Measurements from ENCODE around the gene MAN2C1. TPM values are rescaled to one million over a fixed set of nuclear protein-coding genes. Genes with fewer than 3 reads are reported as not detected.
"Not testable (repeated sequence)": the region's sequence is repeated elsewhere in the genome, so short reads cannot be mapped to it uniquely, and the experiment has no call there.

MAN2C1 gene
- total and polyA plus RNA-seq, 9 of the 15 experiments (the other 6 are each of a cell fraction or from before 2014, with no cell fraction given): 2.0 to 141 (median 39.9) TPM

- 88% methylated on average over 8 of the region's 8 CpGs for WGBS (ENCODE audit: insufficient coverage, low coverage, missing lambda C conversion rate)
- ATAC-seq; H3K9me3 ChIP-seq (replicated peaks; ENCODE audit: control insufficient read depth, insufficient read depth, low read depth, low read length); H2AFZ ChIP-seq (ENCODE audit: low read depth, low read length); H3K27me3 ChIP-seq (ENCODE audit: control insufficient read depth in 2 of 2, insufficient read depth in 2 of 2, low read length in 2 of 2); CTCF ChIA-PET (ENCODE audit: low intra/inter-chr PET ratio); H3K79me2 ChIP-seq (ENCODE audit: control insufficient read depth, insufficient read depth, low read length); H3K36me3 ChIP-seq (ENCODE audit: control insufficient read depth, insufficient read depth, low read length); in situ Hi-C loops (cut with MboI); DNase-seq (ENCODE audit: extremely low read depth in 1 of 4, low spot score in 3 of 4); intact Hi-C loops (cut with micrococcal nuclease); FAIRE-seq; BruUV-seq (replicated peaks); H4K20me1 ChIP-seq (replicated peaks; ENCODE audit: control insufficient read depth, insufficient read depth, low read length); H3K27ac ChIP-seq (ENCODE audit: extremely low read depth, low read depth, low read length); H3K4me3 ChIP-seq; H3K9me1 ChIP-seq (ENCODE audit: control insufficient read depth, insufficient read depth, low read length); H3K9ac ChIP-seq (ENCODE audit: insufficient read depth in 1 of 2, low read depth in 2 of 2, low read length in 2 of 2); H3K4me2 ChIP-seq (ENCODE audit: insufficient read depth, low read length): not testable (repeated sequence)
- POLR2A ChIA-PET: interaction anchor here (1.1 kb wide), 2 partner anchors 11 to 19 kb away, joined by 4 to 5 read pairs; partner anchors contain the start of gene MAN2C1
- H3K4me1 ChIP-seq (replicated peaks in 1 of 2; ENCODE audit: control insufficient read depth in 2 of 2, insufficient read depth in 2 of 2, low read length in 2 of 2): peaks cover 4 to 31% of the 10 kb centered on the region in 2 experiments; a peak in 3 of 5 replicates
Measured at GRCh38 chr15:75349351-75349669, 19.1 kb downstream of the MAN2C1 start.

- DNase-seq (ENCODE audit: extremely low read depth in 1 of 4, low spot score in 3 of 4) (peak in 1 of 4 experiments; percentile 5), FAIRE-seq (no peak), ATAC-seq (no peak; the same call in 2 of the 3 replicates)
- H3K4me1 ChIP-seq (replicated peaks in 1 of 2; ENCODE audit: control insufficient read depth in 2 of 2, insufficient read depth in 2 of 2, low read length in 2 of 2): peaks cover 4 to 31% of the 10 kb centered on the region in 2 experiments; a peak in 3 of 5 replicates
- no peaks in the 10 kb centered on the region for H3K36me3 ChIP-seq (ENCODE audit: control insufficient read depth, insufficient read depth, low read length)
- intact Hi-C loops (cut with micrococcal nuclease) (no loop called here), in situ Hi-C loops (cut with MboI) (no loop called here)
- 70% methylated on average over 45 of the region's 46 CpGs for WGBS (ENCODE audit: insufficient coverage, low coverage, missing lambda C conversion rate)
- H3K4me2 ChIP-seq (ENCODE audit: insufficient read depth, low read length): peak overlapping the region; percentile 80
- no peaks in the 10 kb centered on the region for H3K9me1 ChIP-seq (ENCODE audit: control insufficient read depth, insufficient read depth, low read length)
- peak overlapping the region; percentile 72 to 89; a peak in 3 of 4 replicates for H3K9ac ChIP-seq (ENCODE audit: insufficient read depth in 1 of 2, low read depth in 2 of 2, low read length in 2 of 2)
- H3K27ac ChIP-seq (ENCODE audit: extremely low read depth, low read depth, low read length): no peak overlapping the region
- no peaks in the 10 kb centered on the region for H3K79me2 ChIP-seq (ENCODE audit: control insufficient read depth, insufficient read depth, low read length)
- no peak for TF ChIP-seq ZNF316 (IDR thresholded peaks at IDR 0.05)
- TF ChIP-seq HDGF (IDR thresholded peaks at IDR 0.05): no peak
- no peak for TF ChIP-seq CREM (IDR thresholded peaks at IDR 0.05; ENCODE audit: low read depth)
- TF ChIP-seq ZNF143 (CRISPR knock-in tag; IDR thresholded peaks at IDR 0.05): 0 out of 2 replicates have a peak, but pooled peaks have one; percentile 18
- TF ChIP-seq HNRNPL (IDR thresholded peaks at IDR 0.05; ENCODE audit: low read depth, low read length): 0 out of 2 replicates have a peak, but pooled peaks have one; percentile 33
- TF ChIP-seq PHF20 (IDR thresholded peaks at IDR 0.05; ENCODE audit: partially characterized antibody): no peak
- TF ChIP-seq POLR2G (IDR thresholded peaks at IDR 0.05; ENCODE audit: low read depth, low read length): peak; percentile 60
- no peak for TF ChIP-seq ZNF57 (CRISPR knock-in tag; IDR thresholded peaks at IDR 0.05)
- peak; percentile 86 for TF ChIP-seq ZBTB33 (CRISPR knock-in tag; IDR thresholded peaks at IDR 0.05)
- no peak for TF ChIP-seq PTRF (tag; IDR thresholded peaks at IDR 0.05)
- TF ChIP-seq MECOM (CRISPR knock-in tag; IDR thresholded peaks at IDR 0.05): no peak
- no peak for TF ChIP-seq HDAC3 (IDR thresholded peaks at IDR 0.05; ENCODE audit: borderline replicate concordance, partially characterized antibody)
- no peak for TF ChIP-seq BACH1 (tag; IDR thresholded peaks at IDR 0.05)
- no peaks in the 10 kb centered on the region for H4K20me1 ChIP-seq (replicated peaks; ENCODE audit: control insufficient read depth, insufficient read depth, low read length)
- H2AFZ ChIP-seq (ENCODE audit: low read depth, low read length): peak overlapping the region; percentile 95
- H3K27me3 ChIP-seq (ENCODE audit: control insufficient read depth in 2 of 2, insufficient read depth in 2 of 2, low read length in 2 of 2): no peaks in the 10 kb centered on the region
- H3K4me3 ChIP-seq: peak overlapping the region; percentile 55
- POLR2A ChIA-PET: interaction anchor here (0.6 to 1.1 kb wide), 5 partner anchors 11 to 468 kb away, joined by 3 to 5 read pairs (median 3); partner anchors contain the start of gene MAN2C1
- CTCF ChIA-PET (ENCODE audit: low intra/inter-chr PET ratio): no interaction called here
- H3K9me3 ChIP-seq (replicated peaks; ENCODE audit: control insufficient read depth, insufficient read depth, low read depth, low read length): no peaks in the 10 kb centered on the region
- no TSS peak for BruUV-seq (replicated peaks)
Measured at GRCh38 chr15:75348562-75349350, 19.7 kb downstream of the MAN2C1 start.
